NCI-H1694 (cell line): ENCODE results near the gene XIRP2.
"Not testable (repeated sequence)": the region's sequence is repeated elsewhere in the genome, so short reads cannot be mapped to it uniquely, and the experiment has no call there.

Source experiments
- DNase-seq: peaks from one replicate; lab custom pipeline; 2025; lab: John Stamatoyannopoulos, UW

The XIRP2 gene

GRCh38 chr2:167198009-167198408 is 309.7 kb downstream of the XIRP2 start:
- DNase-seq = no peak

GRCh38 chr2:167198576-167198975 is 310.3 kb downstream of the XIRP2 start:
- no peak for DNase-seq

- no peak for DNase-seq
Observed at GRCh38 chr2:167200019-167200418, 311.7 kb downstream of the XIRP2 start.

- no peak for DNase-seq
Observed at GRCh38 chr2:167209784-167210183, 321.5 kb downstream of the XIRP2 start.

- DNase-seq = peak; percentile 79
Observed at GRCh38 chr2:167212014-167212648, 323.9 kb downstream of the XIRP2 start.

- DNase-seq = no peak
Observed at GRCh38 chr2:167215595-167215994, 327.3 kb downstream of the XIRP2 start.

GRCh38 chr2:167237478-167237877 is 349.2 kb downstream of the XIRP2 start:
- DNase-seq = no peak

- DNase-seq = no peak
Observed at GRCh38 chr2:167240671-167241070, 352.4 kb downstream of the XIRP2 start.

GRCh38 chr2:167249197-167249596 is 360.9 kb downstream of the XIRP2 start:
- DNase-seq = no peak

- DNase-seq = no peak
Observed at GRCh38 chr2:167253025-167253424, 364.7 kb downstream of the XIRP2 start.

GRCh38 chr2:167254721-167255120 is 366.4 kb downstream of the XIRP2 start:
- no peak for DNase-seq

- DNase-seq = peak; percentile 42
Observed at GRCh38 chr2:167258712-167259111, 370.4 kb downstream of the XIRP2 start.

GRCh38 chr2:167264380-167264779 is 376.1 kb downstream of the XIRP2 start:
- DNase-seq = no peak

GRCh38 chr2:167265004-167265403 is 376.7 kb downstream of the XIRP2 start:
- DNase-seq = no peak

- no peak for DNase-seq
Observed at GRCh38 chr2:167265722-167266121, 377.4 kb downstream of the XIRP2 start.

- not testable (repeated sequence) for DNase-seq
Observed at GRCh38 chr2:167268245-167268644, 380.0 kb downstream of the XIRP2 start.

- no peak for DNase-seq
Observed at GRCh38 chr2:167271932-167272331, 383.7 kb downstream of the XIRP2 start.

GRCh38 chr2:167275046-167275445 is 386.8 kb downstream of the XIRP2 start:
- DNase-seq = no peak

GRCh38 chr2:167279810-167280209 is 391.5 kb downstream of the XIRP2 start:
- DNase-seq = no peak

GRCh38 chr2:167287212-167287611 is 398.9 kb downstream of the XIRP2 start:
- no peak for DNase-seq

GRCh38 chr2:167289651-167290410 is 401.6 kb downstream of the XIRP2 start:
- no peak for DNase-seq

- DNase-seq = peak; percentile 76
Observed at GRCh38 chr2:167292430-167293171, 404.3 kb downstream of the XIRP2 start, which contains the start of gene B3GALT1. B3GALT1 (plus strand) TSS chr2:167293001.
